Coronary artery (tissue), 2 donors: ENCODE results near the gene CCL14.
"Not testable (repeated sequence)": the region's sequence is repeated elsewhere in the genome, so short reads cannot be mapped to it uniquely, and the experiment has no call there.

ENCODE experiments used
- DNase-seq: peaks from one replicate; pipeline ENCODE4 v3.0.0-alpha.2; 2017; ENCODE audit warnings: low spot score
- H3K27ac ChIP-seq, 2 donors: fragments of 200-600 bp; sonication (generic); one replicate each; pipeline ENCODE4 v1.5.1; 2016 to 2019
- H3K4me3 ChIP-seq: fragments of 200-600 bp; sonication (generic); 2 replicates; pipeline ENCODE4 v1.5.1; 2016; ENCODE audit warnings: mild to moderate bottlenecking, moderate library complexity
- TF ChIP-seq, protein P1 (sequence below): fragments of 200-600 bp; sonication (generic); IDR thresholded peaks from one replicate; pipeline ENCODE4 v1.5.1; 2019; ENCODE audit warnings: antibody characterized with exemption

CCL14 gene

DNA sequence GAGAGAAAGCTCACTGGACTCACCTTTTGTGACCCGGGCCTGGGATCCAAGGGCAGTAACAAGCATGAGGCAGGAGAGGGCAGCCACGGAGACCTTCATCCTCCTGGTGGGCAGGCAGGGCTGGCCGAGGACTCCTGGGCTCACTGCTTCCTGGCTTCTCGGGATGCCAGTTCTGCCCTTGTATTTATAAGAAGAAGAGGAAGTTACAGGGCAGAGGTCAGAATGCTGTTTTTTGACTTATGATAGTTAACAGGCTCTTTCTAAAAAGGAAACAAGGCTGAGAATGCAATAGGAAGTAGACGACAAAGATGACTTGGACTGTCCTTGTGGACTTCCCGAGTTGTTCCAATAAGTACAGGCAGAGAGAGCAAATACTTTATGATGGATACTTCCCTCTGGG is 31.3 kb upstream of the CCL14 start, which contains the start of gene CCL23:
Gene CCL23, minus strand, starts transcription at position 174 of the 400 bp plus-strand sequence. Its CDS starts 75 bp downstream, at position 99.
- Histone ChIP-seq H3K4me3 (no peak within 1 kb of the TSS), H3K27ac (peak within 1 kb of the TSS in 1 of 2 donors; percentile 33)
- DNase-seq, result no peak
- TF ChIP-seq, protein P1, sequence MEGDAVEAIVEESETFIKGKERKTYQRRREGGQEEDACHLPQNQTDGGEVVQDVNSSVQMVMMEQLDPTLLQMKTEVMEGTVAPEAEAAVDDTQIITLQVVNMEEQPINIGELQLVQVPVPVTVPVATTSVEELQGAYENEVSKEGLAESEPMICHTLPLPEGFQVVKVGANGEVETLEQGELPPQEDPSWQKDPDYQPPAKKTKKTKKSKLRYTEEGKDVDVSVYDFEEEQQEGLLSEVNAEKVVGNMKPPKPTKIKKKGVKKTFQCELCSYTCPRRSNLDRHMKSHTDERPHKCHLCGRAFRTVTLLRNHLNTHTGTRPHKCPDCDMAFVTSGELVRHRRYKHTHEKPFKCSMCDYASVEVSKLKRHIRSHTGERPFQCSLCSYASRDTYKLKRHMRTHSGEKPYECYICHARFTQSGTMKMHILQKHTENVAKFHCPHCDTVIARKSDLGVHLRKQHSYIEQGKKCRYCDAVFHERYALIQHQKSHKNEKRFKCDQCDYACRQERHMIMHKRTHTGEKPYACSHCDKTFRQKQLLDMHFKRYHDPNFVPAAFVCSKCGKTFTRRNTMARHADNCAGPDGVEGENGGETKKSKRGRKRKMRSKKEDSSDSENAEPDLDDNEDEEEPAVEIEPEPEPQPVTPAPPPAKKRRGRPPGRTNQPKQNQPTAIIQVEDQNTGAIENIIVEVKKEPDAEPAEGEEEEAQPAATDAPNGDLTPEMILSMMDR, result no peak

DNA sequence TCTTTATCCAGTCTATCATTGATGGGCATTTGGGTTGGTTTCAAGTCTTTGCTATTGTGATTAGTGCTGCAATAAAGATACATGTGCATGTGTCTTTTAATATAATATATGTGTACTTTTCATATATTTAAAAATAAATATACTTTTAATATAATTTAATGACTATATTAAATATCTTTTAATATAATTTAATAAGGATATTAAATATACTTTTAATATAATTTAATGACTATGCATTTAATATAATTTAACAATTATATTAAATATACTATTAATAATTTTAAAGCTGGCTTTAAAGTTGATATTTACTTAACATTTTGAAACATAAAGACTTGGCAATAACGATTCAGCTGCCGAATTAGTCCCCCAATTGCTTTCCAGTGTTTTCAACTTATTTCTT is 30.0 kb upstream of the CCL14 start:
- TF ChIP-seq, protein P1, result no peak
- DNase-seq, result no peak
- H3K4me3 ChIP-seq, result no peak overlapping the region
- no peak overlapping the region for H3K27ac ChIP-seq

DNA sequence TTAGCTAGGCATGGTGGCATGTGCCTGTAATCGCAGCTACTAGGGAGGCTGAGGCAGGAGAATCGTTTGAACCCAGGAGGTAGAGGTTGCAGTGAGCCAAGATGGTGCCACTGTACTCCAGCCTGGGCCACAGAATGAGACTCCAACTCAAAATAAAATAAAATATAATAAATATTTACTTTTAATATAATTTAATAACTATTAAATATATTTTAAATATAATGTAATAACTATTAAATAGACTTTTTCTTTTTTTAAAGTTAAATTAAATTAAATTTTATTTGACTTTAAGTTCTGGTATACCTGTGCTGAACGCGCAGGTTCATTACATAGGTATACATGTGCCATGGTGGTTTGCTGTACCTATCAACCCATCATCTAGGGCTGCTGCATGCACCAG is 29.4 kb upstream of the CCL14 start:
- not testable (repeated sequence) for H3K4me3 ChIP-seq, DNase-seq, H3K27ac ChIP-seq

DNA sequence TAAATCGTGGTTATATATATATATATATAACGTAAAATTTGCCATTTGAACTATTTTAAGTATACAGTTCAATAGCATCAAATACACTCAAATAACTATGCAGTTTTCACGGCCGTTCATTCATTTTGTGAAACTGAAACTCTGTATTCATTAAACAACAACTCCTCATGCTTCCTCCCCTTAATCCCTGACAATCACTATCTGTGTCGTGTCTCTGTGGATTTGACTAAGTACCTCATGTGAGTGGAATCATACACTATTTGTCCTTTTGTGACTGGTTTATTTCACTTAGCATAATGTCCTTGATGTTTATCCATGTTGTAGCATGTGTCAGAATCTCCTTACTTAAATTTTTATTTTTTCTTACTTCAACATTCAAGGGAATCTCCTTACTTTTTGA is 28.4 kb upstream of the CCL14 start:
- Histone ChIP-seq H3K4me3 (no peak overlapping the region), H3K27ac (no peak overlapping the region)
- TF ChIP-seq, protein P1, result no peak
- no peak for DNase-seq

DNA sequence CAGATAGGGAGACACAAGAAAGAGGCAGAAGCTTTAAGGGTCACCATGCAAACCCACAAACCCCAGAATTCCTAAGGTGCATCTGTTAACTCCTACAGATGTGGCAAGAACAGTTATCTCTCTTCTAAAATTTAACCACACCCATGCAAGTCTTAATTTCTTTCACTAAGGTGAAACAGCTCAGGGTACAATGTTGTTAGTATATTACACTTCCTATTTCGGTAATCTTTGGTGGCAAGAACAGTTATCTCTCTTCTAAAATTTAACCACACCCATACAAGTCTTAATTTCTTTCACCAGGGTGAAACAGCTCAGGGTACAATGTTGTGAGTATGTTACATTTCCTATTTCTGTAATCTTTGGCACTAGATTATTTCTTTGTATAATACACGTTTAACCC is 24.7 kb upstream of the CCL14 start:
- no peak overlapping the region for H3K4me3 ChIP-seq
- no peak for DNase-seq
- H3K27ac ChIP-seq, result no peak overlapping the region
- TF ChIP-seq, protein P1, result no peak

DNA sequence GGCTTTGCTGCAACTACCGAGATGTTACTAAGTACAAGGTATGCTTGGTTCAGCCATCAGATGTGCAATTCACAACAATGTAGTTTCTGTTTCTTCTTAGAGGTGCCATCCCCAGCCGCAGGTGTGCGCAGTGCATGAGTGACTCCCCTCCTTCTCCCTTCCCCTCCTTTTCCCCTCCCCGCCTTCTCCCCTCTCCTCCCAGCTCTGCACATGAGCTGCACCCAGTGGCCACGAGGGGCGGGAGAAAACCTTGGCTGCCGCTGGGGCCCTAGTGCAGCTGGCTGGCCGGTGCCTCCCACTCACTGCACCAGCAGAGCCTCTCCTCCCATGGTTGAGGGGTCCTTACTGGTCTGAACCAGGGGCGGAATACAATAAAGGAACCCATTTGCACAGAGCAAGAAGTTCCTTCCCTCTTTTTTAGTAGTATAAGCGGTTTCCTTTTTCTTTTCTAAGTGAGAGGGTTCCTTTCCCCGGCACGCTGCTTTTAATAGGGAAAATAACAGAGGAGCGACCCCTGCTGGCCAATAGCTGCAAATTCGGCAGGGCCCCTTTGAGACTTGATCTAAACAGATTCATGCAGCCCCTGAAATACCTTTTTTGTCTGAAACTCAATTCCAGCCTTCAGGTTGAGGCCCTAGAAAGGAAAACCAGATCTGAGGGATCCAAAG is 22.6 kb upstream of the CCL14 start:
- TF ChIP-seq, protein P1, result no peak
- no peak overlapping the region for H3K4me3 ChIP-seq
- no peak for DNase-seq
- no peak overlapping the region for H3K27ac ChIP-seq

DNA sequence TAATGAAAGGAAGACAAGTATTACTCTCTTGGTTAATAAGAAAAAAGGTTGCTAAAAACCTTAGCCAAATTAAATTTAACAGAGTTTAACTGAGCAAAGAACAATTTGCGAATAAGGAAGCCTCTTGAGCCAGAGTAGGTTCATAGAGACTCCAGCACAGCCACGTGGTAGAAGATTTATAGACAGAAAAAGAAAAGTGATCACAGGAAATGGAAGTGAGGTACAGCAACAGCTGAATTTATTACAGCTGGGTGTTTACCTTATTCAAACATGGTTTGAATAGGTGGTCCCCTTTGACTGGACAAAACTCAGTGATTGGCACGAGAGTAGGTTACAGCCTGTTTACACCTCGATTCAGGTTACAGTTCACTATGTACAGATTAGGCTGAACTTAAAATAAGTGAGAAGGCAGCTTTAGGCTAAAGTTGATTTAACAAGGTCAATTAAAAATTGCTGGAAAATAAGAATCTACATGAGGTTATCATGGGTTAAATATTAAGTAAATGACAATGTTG is 18.1 kb upstream of the CCL14 start:
- H3K27ac ChIP-seq, result no peak overlapping the region
- TF ChIP-seq, protein P1, result no peak
- no peak overlapping the region for H3K4me3 ChIP-seq
- no peak for DNase-seq
